Measurements from ENCODE around the gene FAM241B.

Gene FAM241B

DNA sequence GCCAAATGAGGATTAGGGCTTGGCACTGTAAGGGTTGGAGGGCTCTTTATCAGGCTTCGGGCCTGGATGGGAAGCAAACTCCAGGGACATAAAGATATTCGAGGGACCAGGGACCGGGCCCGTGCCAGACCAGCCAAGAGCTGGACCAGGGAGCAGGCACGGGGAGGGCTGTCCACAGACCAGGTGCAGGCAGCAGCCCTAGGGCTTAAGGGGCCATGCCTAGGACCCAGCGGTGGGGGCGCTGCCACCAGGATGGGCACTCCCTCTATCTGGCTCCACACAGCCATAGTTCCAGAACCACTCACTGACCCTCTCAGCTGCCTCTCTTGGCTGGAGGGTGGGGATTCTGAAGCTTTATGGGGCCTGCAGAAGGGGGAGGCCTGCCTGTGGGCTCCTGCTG is 32.9 kb downstream of the FAM241B start:
- Mint-ChIP-seq H3K27me3 (peaks cover 7% of the 10 kb centered on the region), H3K9me3 (ENCODE audit: low read depth) (no peaks in the 10 kb centered on the region), H3K27ac (no peak overlapping the region), H3K36me3 (no peaks in the 10 kb centered on the region), H3K4me1 (ENCODE audit: low read depth) (peaks cover 2% of the 10 kb centered on the region), H3K4me3 (no peak overlapping the region)

GRCh38 chr10:69663369-69663947 is 33.4 kb downstream of the FAM241B start:
- Mint-ChIP-seq H3K4me3 (no peak overlapping the region), H3K4me1 (ENCODE audit: low read depth) (peaks cover 2% of the 10 kb centered on the region), H3K27me3 (peaks cover 8% of the 10 kb centered on the region), H3K27ac (no peak overlapping the region), H3K36me3 (no peaks in the 10 kb centered on the region), H3K9me3 (ENCODE audit: low read depth) (no peaks in the 10 kb centered on the region)

- Mint-ChIP-seq H3K27ac (no peak overlapping the region), H3K9me3 (ENCODE audit: low read depth) (no peaks in the 10 kb centered on the region), H3K36me3 (no peaks in the 10 kb centered on the region), H3K4me1 (ENCODE audit: low read depth) (peaks cover 2% of the 10 kb centered on the region), H3K27me3 (peaks cover 7% of the 10 kb centered on the region), H3K4me3 (no peak overlapping the region)
Observed at GRCh38 chr10:69665474-69666320, 35.6 kb downstream of the FAM241B start.

- Mint-ChIP-seq H3K27me3 (peaks cover 8% of the 10 kb centered on the region), H3K4me1 (ENCODE audit: low read depth) (peaks cover 2% of the 10 kb centered on the region), H3K4me3 (no peak overlapping the region), H3K9me3 (ENCODE audit: low read depth) (no peaks in the 10 kb centered on the region), H3K36me3 (no peaks in the 10 kb centered on the region), H3K27ac (no peak overlapping the region)
Observed at GRCh38 chr10:69666756-69667155, 36.7 kb downstream of the FAM241B start.

GRCh38 chr10:69668721-69669120 is 38.7 kb downstream of the FAM241B start:
- Mint-ChIP-seq H3K9me3 (ENCODE audit: low read depth) (no peaks in the 10 kb centered on the region), H3K4me3 (no peak overlapping the region), H3K27ac (no peak overlapping the region), H3K27me3 (peaks cover 8% of the 10 kb centered on the region), H3K36me3 (no peaks in the 10 kb centered on the region), H3K4me1 (ENCODE audit: low read depth) (no peaks in the 10 kb centered on the region)

GRCh38 chr10:69669409-69669808 is 39.4 kb downstream of the FAM241B start:
- Mint-ChIP-seq H3K4me3 (no peak overlapping the region), H3K27ac (no peak overlapping the region)

GRCh38 chr10:69673521-69673920 is 43.5 kb downstream of the FAM241B start:
- Mint-ChIP-seq H3K27me3 (peaks cover 8% of the 10 kb centered on the region), H3K27ac (no peak overlapping the region), H3K36me3 (no peaks in the 10 kb centered on the region), H3K4me3 (no peak overlapping the region), H3K4me1 (ENCODE audit: low read depth) (no peaks in the 10 kb centered on the region), H3K9me3 (ENCODE audit: low read depth) (no peaks in the 10 kb centered on the region)

More at GRCh38 chr10:69669409-69669808, 39.4 kb downstream of the FAM241B start:
- Mint-ChIP-seq H3K4me1 (ENCODE audit: low read depth) (no peaks in the 10 kb centered on the region), H3K9me3 (ENCODE audit: low read depth) (no peaks in the 10 kb centered on the region), H3K27me3 (peaks cover 8% of the 10 kb centered on the region), H3K36me3 (no peaks in the 10 kb centered on the region)

DNA sequence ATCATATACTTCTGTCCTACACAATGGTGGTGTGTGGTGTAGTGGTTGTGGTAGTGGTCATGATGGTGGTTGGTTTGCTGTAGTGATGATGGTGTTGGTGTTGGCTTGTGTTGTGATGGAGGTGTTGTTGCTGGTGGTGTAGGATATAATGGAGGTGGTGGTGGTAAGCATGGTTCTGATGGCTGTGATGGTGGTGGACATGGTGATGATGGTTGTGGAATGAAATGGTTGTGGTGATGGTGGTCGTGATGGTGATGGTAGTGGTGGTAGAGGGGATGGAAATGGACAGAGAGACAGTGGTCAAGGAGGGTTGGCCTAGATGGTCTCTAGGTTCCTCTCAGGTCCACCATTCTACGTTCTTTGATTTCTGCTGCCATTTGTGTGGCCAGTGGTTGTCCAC is 44.7 kb downstream of the FAM241B start:
- H3K4me1 Mint-ChIP-seq (ENCODE audit: low read depth), result no peaks in the 10 kb centered on the region
- H3K27me3 Mint-ChIP-seq, result peaks cover 11% of the 10 kb centered on the region
- H3K9me3 Mint-ChIP-seq (ENCODE audit: low read depth), result no peaks in the 10 kb centered on the region
- H3K36me3 Mint-ChIP-seq, result no peaks in the 10 kb centered on the region
- H3K4me3 Mint-ChIP-seq, result no peak overlapping the region
- no peak overlapping the region for H3K27ac Mint-ChIP-seq

- Mint-ChIP-seq H3K36me3 (no peaks in the 10 kb centered on the region), H3K4me3 (no peak overlapping the region), H3K27me3 (peaks cover 13% of the 10 kb centered on the region)
Observed at GRCh38 chr10:69676301-69676700, 46.3 kb downstream of the FAM241B start.

DNA sequence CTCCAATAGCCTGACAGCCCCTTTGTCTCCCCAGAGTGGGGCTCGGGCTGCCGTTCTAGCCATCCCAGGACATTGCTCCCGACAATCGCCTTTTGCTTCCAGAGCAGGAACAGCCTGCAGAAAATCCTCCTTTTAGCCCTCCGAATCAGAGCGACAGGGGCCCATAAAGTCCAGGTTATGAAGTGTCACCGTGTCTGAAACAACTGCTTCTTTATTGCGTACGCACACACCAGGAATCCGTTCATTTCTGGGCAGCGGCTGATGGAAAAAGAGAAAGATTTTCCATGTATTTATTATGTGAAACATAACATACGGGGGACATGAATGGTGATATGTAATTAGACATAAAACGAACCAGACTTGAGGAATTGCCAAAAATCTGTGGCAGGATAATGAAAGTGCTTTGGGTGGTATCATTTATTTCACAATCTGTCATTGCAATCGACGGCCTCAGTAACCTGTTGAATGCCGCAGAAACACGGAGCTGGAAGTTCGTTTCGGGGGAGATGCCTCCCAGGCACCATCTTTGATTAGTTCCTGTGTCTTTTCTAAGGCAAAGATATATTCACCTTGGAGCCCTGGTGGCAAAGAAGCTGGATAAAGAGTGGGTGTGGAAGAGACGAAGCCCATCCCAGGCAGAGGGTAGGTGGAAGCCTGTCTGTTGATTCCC is 48.1 kb downstream of the FAM241B start:
- Mint-ChIP-seq H3K4me3 (no peak overlapping the region), H3K36me3 (no peaks in the 10 kb centered on the region), H3K4me1 (ENCODE audit: low read depth) (no peaks in the 10 kb centered on the region), H3K27ac (no peak overlapping the region), H3K27me3 (peaks cover 13% of the 10 kb centered on the region), H3K9me3 (ENCODE audit: low read depth) (no peaks in the 10 kb centered on the region)

More at GRCh38 chr10:69676301-69676700, 46.3 kb downstream of the FAM241B start:
- Mint-ChIP-seq H3K4me1 (ENCODE audit: low read depth) (no peaks in the 10 kb centered on the region), H3K27ac (no peak overlapping the region), H3K9me3 (ENCODE audit: low read depth) (no peaks in the 10 kb centered on the region)

GRCh38 chr10:69679736-69680135 is 49.7 kb downstream of the FAM241B start:
- no peaks in the 10 kb centered on the region for H3K36me3 Mint-ChIP-seq
- no peaks in the 10 kb centered on the region for H3K4me1 Mint-ChIP-seq (ENCODE audit: low read depth)
- H3K9me3 Mint-ChIP-seq (ENCODE audit: low read depth), result no peaks in the 10 kb centered on the region
- no peak overlapping the region for H3K27ac Mint-ChIP-seq
- no peak overlapping the region for H3K4me3 Mint-ChIP-seq
- H3K27me3 Mint-ChIP-seq, result peaks cover 13% of the 10 kb centered on the region

GRCh38 chr10:69680610-69681009 is 50.6 kb downstream of the FAM241B start:
- no peaks in the 10 kb centered on the region for H3K4me1 Mint-ChIP-seq (ENCODE audit: low read depth)

DNA sequence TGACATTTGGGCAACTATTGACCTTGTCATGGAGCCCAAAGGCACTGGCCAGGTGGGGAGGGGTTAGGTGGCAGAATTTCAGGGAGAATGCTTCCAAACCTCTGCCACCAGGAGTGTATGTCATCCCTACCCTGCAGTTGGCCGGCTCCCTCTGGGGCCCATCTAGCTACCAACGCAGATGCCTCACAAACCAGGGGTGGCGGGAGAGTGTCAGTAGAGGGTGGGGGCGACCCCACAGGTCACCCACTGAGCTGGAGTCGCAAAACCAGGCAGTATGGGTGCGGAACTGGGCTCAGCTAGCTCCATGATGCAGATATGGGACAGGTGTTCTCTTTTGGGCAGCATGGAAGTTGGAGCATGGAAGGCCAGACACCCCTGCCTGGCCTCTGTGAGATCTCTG is 51.4 kb downstream of the FAM241B start:
- H3K27me3 Mint-ChIP-seq, result peaks cover 11% of the 10 kb centered on the region
- no peak overlapping the region for H3K4me3 Mint-ChIP-seq
- no peaks in the 10 kb centered on the region for H3K9me3 Mint-ChIP-seq (ENCODE audit: low read depth)
- H3K27ac Mint-ChIP-seq, result no peak overlapping the region
- no peaks in the 10 kb centered on the region for H3K4me1 Mint-ChIP-seq (ENCODE audit: low read depth)
- H3K36me3 Mint-ChIP-seq, result no peaks in the 10 kb centered on the region

More at GRCh38 chr10:69680610-69681009, 50.6 kb downstream of the FAM241B start:
- Mint-ChIP-seq H3K9me3 (ENCODE audit: low read depth) (no peaks in the 10 kb centered on the region), H3K4me3 (no peak overlapping the region), H3K27me3 (peaks cover 13% of the 10 kb centered on the region), H3K36me3 (no peaks in the 10 kb centered on the region), H3K27ac (no peak overlapping the region)

DNA sequence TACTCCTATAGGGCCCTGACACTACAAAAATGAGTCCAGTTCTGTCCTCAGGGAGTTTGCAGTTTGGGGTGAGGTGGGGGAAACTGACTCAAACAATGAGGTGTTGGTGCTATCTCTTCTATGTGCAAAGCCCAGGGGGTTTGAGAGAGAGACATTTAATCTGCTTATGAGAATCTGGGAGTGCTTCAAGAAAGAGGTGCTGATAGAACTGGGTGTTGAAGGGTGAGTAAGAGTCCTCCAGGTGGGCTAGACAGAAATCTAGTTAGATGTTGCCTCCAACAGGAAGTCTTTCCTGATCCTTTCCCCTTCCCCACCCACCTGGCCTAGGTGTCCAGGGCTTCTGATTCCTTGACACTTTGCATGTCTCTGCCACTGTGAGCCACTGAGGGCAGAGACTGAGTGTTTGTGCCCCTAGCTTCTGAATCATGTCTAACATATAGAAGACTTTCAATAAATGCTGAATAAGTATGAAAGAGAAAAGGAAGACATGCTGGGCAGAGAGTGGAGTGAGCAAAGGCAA is 53.0 kb downstream of the FAM241B start:
- Mint-ChIP-seq H3K27me3 (peaks cover 7% of the 10 kb centered on the region), H3K4me1 (ENCODE audit: low read depth) (no peaks in the 10 kb centered on the region), H3K27ac (no peak overlapping the region), H3K4me3 (no peak overlapping the region), H3K9me3 (ENCODE audit: low read depth) (no peaks in the 10 kb centered on the region), H3K36me3 (no peaks in the 10 kb centered on the region)

Data from activated naive CD8-positive, alpha-beta T cell (primary cell).